HG02610 (cell line): ENCODE data around the gene AGMO.

ENCODE experiments used
- ATAC-seq: cut with Tn5 transposase; IDR thresholded peaks from one replicate; pipeline ENCODE4 v1.9.1; 2021; ENCODE audit warnings: mild to moderate bottlenecking, moderate library complexity; ENCODE audit not compliant: unreplicated experiment

AGMO gene

GRCh38 chr7:15245831-15246230 lies 316.0 kb downstream of the AGMO start:
- ATAC-seq: no peak

- ATAC-seq: no peak
Measured at GRCh38 chr7:15239801-15240200, 322.0 kb downstream of the AGMO start.

GRCh38 chr7:15236952-15237351 lies 324.9 kb downstream of the AGMO start:
- no peak for ATAC-seq

GRCh38 chr7:15234431-15234830 lies 327.4 kb downstream of the AGMO start:
- ATAC-seq: no peak

GRCh38 chr7:15228831-15229230 lies 333.0 kb downstream of the AGMO start:
- ATAC-seq: no peak

GRCh38 chr7:15225981-15226380 lies 335.8 kb downstream of the AGMO start:
- no peak for ATAC-seq

GRCh38 chr7:15219758-15220157 lies 342.1 kb downstream of the AGMO start:
- no peak for ATAC-seq

- no peak for ATAC-seq
Measured at GRCh38 chr7:15218261-15218660, 343.6 kb downstream of the AGMO start.

GRCh38 chr7:15215616-15216015 lies 346.2 kb downstream of the AGMO start:
- no peak for ATAC-seq

- no peak for ATAC-seq
Measured at GRCh38 chr7:15214976-15215375, 346.8 kb downstream of the AGMO start.

GRCh38 chr7:15213093-15213492 lies 348.7 kb downstream of the AGMO start:
- ATAC-seq: no peak

- no peak for ATAC-seq
Measured at GRCh38 chr7:15209429-15209828, 352.4 kb downstream of the AGMO start.

GRCh38 chr7:15204421-15204820 lies 357.4 kb downstream of the AGMO start:
- ATAC-seq: no peak

- no peak for ATAC-seq
Measured at GRCh38 chr7:15199482-15199881, 362.3 kb downstream of the AGMO start.

- ATAC-seq: no peak
Measured at GRCh38 chr7:15197042-15197977, 364.5 kb downstream of the AGMO start.

GRCh38 chr7:15178065-15178464 lies 383.8 kb downstream of the AGMO start:
- no peak for ATAC-seq

- no peak for ATAC-seq
Measured at GRCh38 chr7:15176089-15176488, 385.7 kb downstream of the AGMO start.

- ATAC-seq: no peak
Measured at GRCh38 chr7:15175152-15175551, 386.7 kb downstream of the AGMO start.

GRCh38 chr7:15174485-15174884 lies 387.3 kb downstream of the AGMO start:
- no peak for ATAC-seq

- no peak for ATAC-seq
Measured at GRCh38 chr7:15168489-15168888, 393.3 kb downstream of the AGMO start.

- ATAC-seq: no peak
Measured at GRCh38 chr7:15167912-15168311, 393.9 kb downstream of the AGMO start.

- ATAC-seq: no peak
Measured at GRCh38 chr7:15166620-15167019, 395.2 kb downstream of the AGMO start.

GRCh38 chr7:15159261-15159660 lies 402.6 kb downstream of the AGMO start:
- ATAC-seq: no peak
